ENCODE measurements around the gene TUBB3.

Gene TUBB3

DNA sequence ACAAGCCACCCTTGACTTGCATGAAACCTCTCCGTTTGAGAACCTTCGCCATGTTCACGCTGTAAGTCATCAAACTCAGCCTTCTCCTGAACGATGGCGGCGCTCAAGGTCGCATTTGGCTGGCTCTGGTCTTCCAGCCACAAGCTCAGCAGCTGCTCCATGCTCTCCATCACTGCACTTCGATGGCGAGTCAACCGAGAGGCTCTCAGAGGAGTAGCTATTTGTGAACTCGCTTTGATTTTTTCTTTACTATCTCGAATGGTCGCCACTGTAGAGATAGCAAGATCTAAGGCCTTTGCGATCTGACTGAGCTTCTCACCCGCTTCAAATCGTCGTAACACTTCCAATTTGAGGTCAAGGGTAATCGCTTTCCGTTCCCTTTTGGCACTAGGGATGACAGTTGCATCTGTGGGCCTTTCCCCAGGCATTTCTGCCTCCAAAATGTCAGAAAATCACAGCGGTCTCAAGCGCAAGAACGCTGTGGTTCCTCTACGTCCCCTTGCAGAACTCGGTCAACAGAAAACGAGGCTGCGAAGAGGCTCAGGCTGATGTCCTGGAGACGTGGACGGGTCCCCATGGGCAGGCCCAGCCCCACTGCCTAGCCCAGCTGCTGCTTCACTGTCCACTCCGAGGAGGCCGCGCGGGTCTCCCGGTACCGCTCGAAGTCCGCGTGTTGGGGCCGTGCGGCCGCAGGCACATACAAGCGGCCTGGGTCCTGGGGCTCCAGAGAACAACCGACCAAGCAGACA, 48.5 kb downstream of the TUBB3 start:
- DNase-seq, result no peak

DNA sequence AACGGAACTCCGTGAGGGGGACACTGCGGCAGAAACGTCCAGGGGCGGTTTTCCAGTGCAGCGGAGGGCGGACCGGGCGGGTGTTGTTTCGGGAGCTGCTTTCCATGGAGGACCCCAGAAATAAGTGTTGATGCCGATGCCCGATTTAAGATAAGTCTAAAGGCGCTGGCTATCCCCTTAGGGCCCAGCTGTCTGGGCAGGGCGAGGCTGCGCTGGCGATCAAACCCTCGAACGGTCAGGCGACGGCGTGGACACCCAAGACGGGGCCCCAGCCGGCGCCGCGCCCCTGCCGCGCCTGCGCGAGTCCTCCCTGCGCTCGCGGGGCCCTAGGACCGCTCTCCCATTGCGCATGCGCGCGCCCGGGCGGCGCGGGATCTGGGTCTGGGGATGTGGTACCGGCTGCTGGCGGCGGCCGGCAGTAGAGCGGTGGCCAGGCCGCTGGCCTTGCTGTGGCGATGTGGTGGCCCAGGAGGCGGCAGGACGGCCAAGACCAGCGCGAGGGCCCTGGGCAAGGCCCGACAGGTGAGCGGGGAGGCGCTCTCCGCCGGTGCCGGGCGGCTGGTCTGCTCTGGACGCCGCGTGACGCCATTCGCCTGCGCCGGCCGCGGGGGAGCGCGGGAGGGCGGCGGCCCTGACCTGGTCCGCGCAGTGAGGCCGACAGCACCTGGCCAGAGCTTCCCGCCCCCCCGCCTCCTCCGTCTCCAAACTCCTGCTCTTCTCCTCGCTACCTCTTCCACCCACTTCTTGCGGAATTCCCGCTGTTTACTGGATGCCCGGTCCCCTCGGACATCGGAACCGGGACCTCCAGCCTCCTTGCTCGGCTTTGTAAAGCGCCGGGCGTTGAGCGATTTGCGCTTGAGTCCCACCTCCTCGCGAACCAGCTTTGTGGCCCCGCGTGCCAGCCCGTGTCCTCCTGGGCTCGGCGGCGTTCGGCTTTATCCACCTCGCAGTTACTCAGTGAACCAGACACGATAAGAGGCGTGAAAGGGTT, 49.4 kb downstream of the TUBB3 start:
- DNase-seq, result peak; percentile 92

DNA sequence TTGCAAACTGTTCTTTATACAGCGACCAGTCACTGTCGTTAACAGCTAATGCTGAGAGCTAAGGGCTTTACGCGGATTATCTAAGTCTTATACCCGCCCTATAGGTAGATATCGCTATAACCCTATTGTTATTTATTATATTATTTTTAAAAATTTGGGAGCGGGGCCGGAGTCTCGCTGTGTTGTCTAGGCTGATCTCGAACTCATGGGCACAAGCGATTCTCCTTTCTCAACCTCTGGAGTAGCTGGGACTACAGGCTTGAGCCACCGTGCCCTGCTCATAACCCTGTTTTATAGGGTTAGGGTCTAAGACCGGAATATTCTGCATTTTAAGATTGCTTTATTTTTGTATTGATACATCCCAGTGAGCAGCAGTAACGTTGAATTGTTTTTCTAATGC, 50.1 kb downstream of the TUBB3 start:
- DNase-seq, result no peak

DNA sequence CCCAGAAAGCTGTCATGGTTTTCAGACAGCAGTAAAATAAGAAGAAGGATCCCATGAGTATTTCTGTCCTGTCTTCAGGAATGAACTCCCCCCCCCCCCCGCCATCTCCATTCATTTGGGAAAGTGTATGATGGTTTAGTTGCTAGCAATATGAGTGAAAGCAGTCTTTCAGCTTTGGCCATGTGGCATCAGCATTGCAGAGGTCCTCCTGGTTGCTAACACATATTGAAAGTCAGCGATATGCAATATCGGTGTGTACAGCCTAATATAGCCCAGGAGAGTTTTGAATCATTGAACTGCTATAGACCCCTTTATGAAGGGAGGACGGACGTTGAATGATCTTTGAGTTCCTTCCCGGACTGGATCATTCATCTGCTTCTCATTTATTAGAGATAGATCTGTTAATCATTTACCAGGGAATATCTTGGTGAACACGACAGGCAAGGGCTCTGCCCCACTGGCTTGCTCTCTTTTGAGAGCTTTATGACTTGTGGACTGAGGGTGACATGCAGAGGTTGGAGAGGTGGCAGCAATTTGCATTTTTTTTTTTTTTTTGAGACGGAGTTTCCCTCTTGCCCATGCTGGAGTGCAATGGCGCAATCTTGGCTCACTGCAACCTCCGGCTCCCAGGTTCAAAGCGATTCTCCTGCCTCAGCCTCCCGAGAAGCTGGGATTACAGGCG, 50.7 kb downstream of the TUBB3 start:
- no peak for DNase-seq

DNA sequence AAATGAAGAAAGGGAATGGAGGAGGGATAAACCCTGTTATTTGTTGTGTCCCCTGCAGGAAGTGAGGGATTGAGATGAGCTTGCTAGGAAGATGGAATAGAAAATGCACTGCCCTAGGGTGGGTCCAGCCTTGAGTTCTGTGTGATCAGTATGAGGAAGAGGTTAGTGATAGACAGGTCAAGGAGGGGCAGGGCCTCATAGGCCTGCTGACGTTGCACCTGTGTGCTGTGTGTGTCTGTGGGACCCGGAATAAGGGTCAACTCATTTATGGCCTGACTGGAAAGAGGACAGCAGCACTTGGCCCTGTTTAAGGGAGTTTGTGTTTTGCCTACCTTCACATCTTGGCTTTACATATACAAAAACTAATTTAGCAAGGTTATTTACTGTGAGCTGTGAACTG, 51.7 kb downstream of the TUBB3 start:
- no peak for DNase-seq

DNA sequence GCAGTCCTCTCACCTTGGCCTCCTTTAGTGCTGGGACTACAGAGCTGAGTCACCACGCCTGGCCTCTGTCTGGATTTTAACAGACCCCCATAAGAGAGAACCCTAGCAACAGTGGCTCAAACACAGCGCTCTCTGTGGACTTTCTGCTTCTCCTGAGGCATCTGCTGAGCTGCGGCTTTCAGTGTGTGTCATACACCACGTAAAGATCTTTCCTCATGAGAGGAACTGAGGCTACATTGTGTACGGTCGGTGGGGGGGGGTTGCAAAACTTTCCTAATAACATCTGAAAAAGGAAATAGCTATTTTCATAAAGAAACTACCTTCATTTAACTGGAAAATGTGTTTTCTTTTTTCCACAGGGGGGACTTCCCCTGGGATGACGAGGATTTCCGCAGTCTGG, 58.3 kb downstream of the TUBB3 start:
- no peak for DNase-seq

DNA sequence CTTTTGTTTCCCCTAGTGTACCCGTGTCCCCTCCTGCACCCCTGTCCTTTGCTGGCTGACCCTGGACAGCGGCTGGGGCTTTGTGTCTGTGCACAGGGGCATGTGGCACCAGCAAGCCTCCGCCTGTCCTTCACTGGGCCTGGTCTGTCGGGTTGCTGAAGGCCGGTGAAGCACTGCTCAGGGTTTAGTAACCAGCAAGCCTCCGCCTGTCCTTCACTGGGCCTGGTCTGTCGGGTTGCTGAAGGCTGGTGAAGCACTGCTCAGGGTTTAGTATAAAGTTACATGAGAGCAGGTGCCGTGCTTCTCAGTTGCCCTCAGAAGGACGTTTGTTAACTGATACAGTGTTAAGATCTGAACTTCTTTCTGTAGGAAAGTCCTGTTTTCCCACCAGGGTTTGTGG, 59.2 kb downstream of the TUBB3 start:
- DNase-seq, result no peak

DNA sequence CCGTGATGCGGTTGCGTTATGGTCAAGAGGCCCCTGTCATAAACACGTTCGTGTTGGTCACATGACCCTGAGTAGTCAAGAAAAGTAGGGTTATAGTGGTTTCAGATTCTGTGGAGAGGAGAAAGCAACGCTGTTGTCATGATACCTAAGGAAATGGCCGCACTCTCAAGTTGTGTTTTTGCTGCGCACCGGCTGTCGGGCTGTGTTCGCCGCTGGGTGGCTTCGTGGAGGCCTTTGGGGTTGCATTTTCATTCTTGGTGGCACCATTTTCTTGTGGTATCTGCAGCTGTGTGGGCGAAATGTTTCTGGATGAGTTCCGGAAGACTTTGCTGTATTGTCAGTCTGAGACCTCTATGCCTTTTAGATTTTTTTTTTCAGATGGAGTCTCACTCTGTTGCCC, 60.4 kb downstream of the TUBB3 start:
- no peak for DNase-seq

DNA sequence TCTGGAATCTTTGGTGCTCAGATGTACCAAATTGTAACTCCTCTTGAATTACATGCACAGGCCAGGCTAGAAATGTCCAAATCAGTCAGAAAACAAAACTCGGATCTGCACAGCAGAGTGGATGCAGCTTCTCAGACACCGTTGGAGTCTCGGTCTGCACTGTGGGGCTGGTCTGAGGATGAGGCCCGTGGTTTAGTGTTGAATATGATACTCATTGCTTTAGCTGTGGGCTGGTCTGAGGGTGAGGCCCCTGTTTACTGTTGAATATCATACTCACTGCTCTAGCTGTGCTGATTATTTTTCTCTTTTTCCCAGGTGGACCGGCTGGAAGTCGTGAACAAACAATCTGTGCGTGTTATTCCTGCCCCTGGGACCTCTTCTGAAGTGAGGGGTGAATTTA, 61.1 kb downstream of the TUBB3 start:
- no peak for DNase-seq

DNA sequence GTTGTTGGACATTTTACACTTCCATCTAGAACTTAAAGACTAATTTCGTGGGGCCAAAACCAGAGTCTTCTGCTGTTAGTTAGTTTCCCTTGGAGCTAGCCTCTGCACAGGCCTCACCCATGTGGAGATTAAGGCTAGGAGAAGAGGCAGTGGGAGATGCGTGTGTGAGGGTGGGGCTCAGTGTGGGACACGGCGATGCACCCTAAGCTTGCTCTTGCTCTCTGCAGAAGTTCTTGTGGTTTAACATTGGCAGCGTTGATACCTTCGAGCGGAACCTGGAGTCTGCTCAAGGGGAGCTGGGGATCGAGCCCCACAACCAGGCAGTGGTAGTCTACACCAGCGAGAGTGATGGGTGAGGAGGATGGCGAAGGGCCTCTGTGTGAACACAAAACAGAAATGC, 62.1 kb downstream of the TUBB3 start:
- no peak for DNase-seq
